ENCODE data around the gene ACTR3. TPM values are rescaled to one million over a fixed set of nuclear protein-coding genes. Genes with fewer than 3 reads are reported as not detected.

Gene ACTR3
- total and polyA plus RNA-seq, 2 of the 8 experiments (the other 6 are each of a cell fraction or from before 2014, with no cell fraction given) = 51.7 to 184 TPM

GRCh38 chr2:113858764-113859163 lies 31.1 kb upstream of the ACTR3 start (continued):
- TF ChIP-seq USF2 (IDR thresholded peaks at IDR 0.05; ENCODE audit: low read length) (no peak), TCF12 (IDR thresholded peaks at IDR 0.05; ENCODE audit: low read depth, low read length) (no peak), CEBPB (IDR thresholded peaks at IDR 0.05; ENCODE audit: low read depth, low read length) (no peak), ZNF274 (IDR thresholded peaks at IDR 0.05; ENCODE audit: borderline replicate concordance, extremely low read depth, low read length) (no peak), JUN (IDR thresholded peaks at IDR 0.05; ENCODE audit: low read depth, low read length) (no peak)
